Neural cell (in vitro differentiated cells): ENCODE results near the gene COLEC11. TPM values are rescaled to one million over a fixed set of nuclear protein-coding genes. Genes with fewer than 3 reads are reported as not detected.
"Not testable (repeated sequence)": the region's sequence is repeated elsewhere in the genome, so short reads cannot be mapped to it uniquely, and the experiment has no call there.

ENCODE experiments used
- H2AFZ ChIP-seq: fragments of 200-600, 300-800 bp; sonication (generic), shearing (Covaris generic); 2 replicates; pipeline ENCODE4 v1.6.0; 2014; ENCODE audit warnings: low read depth, mild to moderate bottlenecking, antibody characterized with exemption, low read length, moderate library complexity
- H3F3A ChIP-seq: fragments of 200-600 bp; shearing (Covaris generic); 2 replicates; pipeline ENCODE4 v1.6.1; 2016; ENCODE audit warnings: mild to moderate bottlenecking, moderate library complexity, mixed read lengths, antibody characterized with exemption, low read length; ENCODE audit not compliant: insufficient read depth, poor library complexity, severe bottlenecking
- H3K27ac ChIP-seq: fragments of 200-600, 300-800 bp; sonication (generic), shearing (Covaris generic); 2 replicates; pipeline ENCODE4 v1.5.1; 2014; ENCODE audit warnings: mild to moderate bottlenecking, low read length, moderate library complexity
- H3K27me3 ChIP-seq: fragments of 300-800, 200-600 bp; sonication (generic), shearing (Covaris generic); 2 replicates; pipeline ENCODE4 v1.6.0; 2014; ENCODE audit warnings: mild to moderate bottlenecking, low read depth, low read length, moderate library complexity; ENCODE audit not compliant: insufficient read depth
- H3K36me3 ChIP-seq: fragments of 300-800, 200-600 bp; sonication (generic), shearing (Covaris generic); 2 replicates; pipeline ENCODE4 v1.5.1; 2014; ENCODE audit warnings: mild to moderate bottlenecking, antibody characterized with exemption, low read length, moderate library complexity; ENCODE audit not compliant: insufficient read depth
- H3K4me2 ChIP-seq: fragments of 300-800, 200-600 bp; sonication (generic), shearing (Covaris generic); 2 replicates; pipeline ENCODE4 v1.6.0; 2014; ENCODE audit warnings: mild to moderate bottlenecking, low read length
- H3K4me3 ChIP-seq: fragments of 300-800, 200-600 bp; sonication (generic), shearing (Covaris generic); 2 replicates; pipeline ENCODE4 v1.5.1; 2014; ENCODE audit warnings: mild to moderate bottlenecking, low read length, moderate library complexity
- H3K79me2 ChIP-seq: fragments of 200-600 bp; shearing (Covaris generic); replicated peaks from 2 replicates; pipeline ENCODE4 v1.6.0; 2014; ENCODE audit warnings: mild to moderate bottlenecking, low read length, moderate library complexity; ENCODE audit not compliant: insufficient read depth
- H3K9ac ChIP-seq: fragments of 300-800, 200-600 bp; sonication (generic), shearing (Covaris generic); 2 replicates; pipeline ENCODE4 v1.6.1; 2016; ENCODE audit warnings: mild to moderate bottlenecking, low read length, mixed read lengths
- H3K9me2 ChIP-seq: fragments of 200-600 bp; shearing (Covaris generic); 2 replicates; pipeline ENCODE4 v1.6.1; 2016; ENCODE audit warnings: mild to moderate bottlenecking, low read length, mixed read lengths; ENCODE audit not compliant: insufficient read depth
- H3K9me3 ChIP-seq: fragments of 200-600, 300-800 bp; sonication (generic), shearing (Covaris generic); 2 replicates; pipeline ENCODE4 v1.6.1; 2016; ENCODE audit warnings: mild to moderate bottlenecking, mixed run types, low read length, moderate library complexity, mixed read lengths
- H4K20me1 ChIP-seq: fragments of 200-600 bp; shearing (Covaris generic); 2 replicates; pipeline ENCODE4 v1.6.1; 2016; ENCODE audit warnings: mild to moderate bottlenecking, mixed run types; ENCODE audit not compliant: insufficient read depth
- CTCF ChIP-seq: fragments of 450-650 bp; IDR thresholded peaks from 2 replicates; pipeline ENCODE4 v1.5.1; 2014; ENCODE audit warnings: antibody characterized with exemption, mild to moderate bottlenecking, moderate library complexity; ENCODE audit not compliant: poor library complexity, severe bottlenecking
- EP300 ChIP-seq: fragments of 450-650 bp; conservative IDR thresholded peaks from 2 replicates; pipeline ENCODE4 v1.6.1; 2014; ENCODE audit warnings: antibody characterized with exemption, mild to moderate bottlenecking, moderate library complexity; ENCODE audit not compliant: poor library complexity, severe bottlenecking
- EZH2 ChIP-seq: fragments of 200-600, 300-800 bp; shearing (Covaris generic), sonication (generic); IDR thresholded peaks from 2 replicates; pipeline ENCODE4 v1.6.1; 2014; ENCODE audit warnings: antibody characterized with exemption, low read length, borderline replicate concordance, mild to moderate bottlenecking; ENCODE audit not compliant: insufficient read depth, poor library complexity, severe bottlenecking
- MXI1 ChIP-seq: fragments of 450-650 bp; conservative IDR thresholded peaks from 2 replicates; pipeline ENCODE4 v1.6.1; 2014; ENCODE audit warnings: antibody characterized with exemption, mild to moderate bottlenecking; ENCODE audit not compliant: poor library complexity, severe bottlenecking
- POLR2AphosphoS5 ChIP-seq: IDR thresholded peaks from 2 replicates; pipeline ENCODE4 v1.6.1; 2012
- RAD21 ChIP-seq: fragments of 450-650 bp; conservative IDR thresholded peaks from 2 replicates; pipeline ENCODE4 v1.6.1; 2014; ENCODE audit warnings: antibody characterized with exemption, mild to moderate bottlenecking, moderate library complexity
- REST ChIP-seq: IDR thresholded peaks from 2 replicates; pipeline ENCODE4 v1.6.1; 2012; ENCODE audit warnings: borderline replicate concordance
- SMC3 ChIP-seq: fragments of 450-650 bp; conservative IDR thresholded peaks from 2 replicates; pipeline ENCODE4 v1.6.1; 2014; ENCODE audit warnings: antibody characterized with exemption, mild to moderate bottlenecking, moderate library complexity; ENCODE audit not compliant: poor library complexity
- TAF1 ChIP-seq: IDR thresholded peaks from 2 replicates; pipeline ENCODE4 v1.6.1; 2012; ENCODE audit warnings: low read depth
- polyA plus RNA-seq: library from polyadenylated mRNA; depleted of rRNA; stranded (reverse); fragments of >200 nt; gene quantifications from 2 replicates; pipeline ENCODE4 v1.2.3, GENCODE V29; 2014

COLEC11 gene
- polyA plus RNA-seq, 1 donor from 2014 or later, result 4.0 TPM

GRCh38 chr2:3619033-3619432, 24.1 kb downstream of the COLEC11 start:
- Histone ChIP-seq H3K9ac (no peak overlapping the region), H4K20me1 (no peaks in the 10 kb centered on the region), H3K4me3 (no peak overlapping the region), H3K4me2 (no peak overlapping the region), H3F3A (no peaks in the 10 kb centered on the region), H3K9me2 (no peaks in the 10 kb centered on the region), H3K36me3 (no peaks in the 10 kb centered on the region), H3K79me2 (no peaks in the 10 kb centered on the region), H3K27me3 (no peaks in the 10 kb centered on the region), H3K9me3 (no peaks in the 10 kb centered on the region), H3K27ac (no peak overlapping the region), H2AFZ (no peak overlapping the region)
- no peak for TF ChIP-seq EZH2
- TF ChIP-seq MXI1, result no peak
- no peak for TF ChIP-seq TAF1
- no peak for TF ChIP-seq EP300
- TF ChIP-seq RAD21, result no peak
- no peak for TF ChIP-seq CTCF
- no peak for TF ChIP-seq POLR2AphosphoS5
- no peak for TF ChIP-seq REST
- TF ChIP-seq SMC3, result no peak

- not testable (repeated sequence) for H3K4me3 ChIP-seq, H3F3A ChIP-seq, H3K27me3 ChIP-seq, H3K27ac ChIP-seq, H3K79me2 ChIP-seq, H3K4me2 ChIP-seq, H3K9me3 ChIP-seq, H3K36me3 ChIP-seq, H2AFZ ChIP-seq, H4K20me1 ChIP-seq, H3K9me2 ChIP-seq, H3K9ac ChIP-seq
Observed at GRCh38 chr2:3619661-3620060, 24.7 kb downstream of the COLEC11 start.

GRCh38 chr2:3620834-3621233, 25.9 kb downstream of the COLEC11 start:
- no peaks in the 10 kb centered on the region for H4K20me1 ChIP-seq
- no peak overlapping the region for H3K4me3 ChIP-seq
- H3K9me2 ChIP-seq, result no peaks in the 10 kb centered on the region
- no peaks in the 10 kb centered on the region for H3K9me3 ChIP-seq
- no peak overlapping the region for H3K27ac ChIP-seq
- H3K27me3 ChIP-seq, result no peaks in the 10 kb centered on the region
- H3K36me3 ChIP-seq, result no peaks in the 10 kb centered on the region
- H3K79me2 ChIP-seq, result no peaks in the 10 kb centered on the region
- TF ChIP-seq POLR2AphosphoS5, result no peak
- no peak for TF ChIP-seq TAF1
- TF ChIP-seq REST, result no peak
- TF ChIP-seq RAD21, result no peak
- H3K4me2 ChIP-seq, result no peak overlapping the region
- no peaks in the 10 kb centered on the region for H3F3A ChIP-seq
- no peak overlapping the region for H2AFZ ChIP-seq
- H3K9ac ChIP-seq, result no peak overlapping the region
